Endodermal cell (in vitro differentiated cells): Measurements from ENCODE around the gene RNF125. TPM values are rescaled to one million over a fixed set of nuclear protein-coding genes. Genes with fewer than 3 reads are reported as not detected.

Experiments
- DNase-seq: peaks from one replicate; pipeline ENCODE4 v3.0.0-alpha.2; 2017
- H3K27ac ChIP-seq: 2 replicates; pipeline ENCODE4 v1.5.1; 2013; ENCODE audit warnings: mild to moderate bottlenecking, low read depth, low read length, moderate library complexity
- H3K27me3 ChIP-seq: 2 replicates; pipeline ENCODE4 v1.6.1; 2013; ENCODE audit warnings: mild to moderate bottlenecking, low read length, moderate library complexity; ENCODE audit not compliant: insufficient read depth, control insufficient read depth, poor library complexity, severe bottlenecking
- H3K36me3 ChIP-seq: 2 replicates; pipeline ENCODE4 v1.7.0; 2013; ENCODE audit warnings: mild to moderate bottlenecking, low read length, moderate library complexity; ENCODE audit not compliant: control insufficient read depth, insufficient read depth
- H3K4me1 ChIP-seq: one replicate; pipeline ENCODE4 v1.7.0; 2013; ENCODE audit warnings: low read length; ENCODE audit not compliant: control insufficient read depth, insufficient read depth
- H3K4me3 ChIP-seq: 2 replicates; pipeline ENCODE4 v1.5.1; 2013; ENCODE audit warnings: mild to moderate bottlenecking, low read length, moderate library complexity
- H3K9ac ChIP-seq: 2 replicates; pipeline ENCODE4 v1.6.1; 2013; ENCODE audit warnings: mild to moderate bottlenecking, low read length, moderate library complexity; ENCODE audit not compliant: poor library complexity, severe bottlenecking; ENCODE audit errors: extremely low read depth
- H3K9me3 ChIP-seq: 2 replicates; pipeline ENCODE4 v1.6.1; 2013; ENCODE audit warnings: mild to moderate bottlenecking, low read length, moderate library complexity; ENCODE audit not compliant: control insufficient read depth
- H3K27ac Mint-ChIP-seq: 2 replicates; pipeline ENCODE4 v1.8.0; 2020; ENCODE audit warnings: mixed read lengths
- H3K27me3 Mint-ChIP-seq: 2 replicates; pipeline ENCODE4 v1.8.0; 2021; ENCODE audit warnings: mild to moderate bottlenecking, mixed read lengths; ENCODE audit not compliant: insufficient read depth
- H3K36me3 Mint-ChIP-seq: 2 replicates; pipeline ENCODE4 v1.8.0; 2020; ENCODE audit warnings: low read depth, mixed read lengths
- H3K4me1 Mint-ChIP-seq: 2 replicates; pipeline ENCODE4 v1.8.0; 2020; ENCODE audit warnings: mixed read lengths
- H3K4me3 Mint-ChIP-seq: 2 replicates; pipeline ENCODE4 v1.8.0; 2020; ENCODE audit warnings: mild to moderate bottlenecking, moderate library complexity, mixed read lengths
- H3K9me3 Mint-ChIP-seq: 2 replicates; pipeline ENCODE4 v1.8.0; 2020; ENCODE audit warnings: mild to moderate bottlenecking, mixed read lengths
- WGBS, 2 experiments: methylation state at CpG; one replicate each; pipeline versions ENCODE4 v1.1.5 to v1.1.7; 2013; ENCODE audit warnings: missing lambda C conversion rate in 2 of 2, mixed read lengths in 1 of 2; ENCODE audit not compliant: insufficient coverage in 1 of 2, insufficient read length in 1 of 2; 5-methylcytosine and 5-hydroxymethylcytosine counted together
- total RNA-seq, 2 donors: library from RNA; stranded (reverse); fragmentation: NEBNext Ultra II Directional in 1 of 2; extraction: Animal tissue kit (Norgen Biotek cat#: 25700) in 1 of 2; gene quantifications; 2 replicates in 1 of 2; 3 replicates in 1 of 2; pipeline ENCODE4 v1.2.1, GENCODE V29; 2021
- TF ChIP-seq, protein P1 (sequence below): fragments of 200-600 bp; sonication (generic); conservative IDR thresholded peaks from 2 replicates; pipeline ENCODE4 v1.5.0; 2021; ENCODE audit warnings: antibody characterized with exemption, mild to moderate bottlenecking

The RNF125 gene
- total RNA-seq, 2 donors from 2014 or later = 19.3 to 29.3 TPM

DNA sequence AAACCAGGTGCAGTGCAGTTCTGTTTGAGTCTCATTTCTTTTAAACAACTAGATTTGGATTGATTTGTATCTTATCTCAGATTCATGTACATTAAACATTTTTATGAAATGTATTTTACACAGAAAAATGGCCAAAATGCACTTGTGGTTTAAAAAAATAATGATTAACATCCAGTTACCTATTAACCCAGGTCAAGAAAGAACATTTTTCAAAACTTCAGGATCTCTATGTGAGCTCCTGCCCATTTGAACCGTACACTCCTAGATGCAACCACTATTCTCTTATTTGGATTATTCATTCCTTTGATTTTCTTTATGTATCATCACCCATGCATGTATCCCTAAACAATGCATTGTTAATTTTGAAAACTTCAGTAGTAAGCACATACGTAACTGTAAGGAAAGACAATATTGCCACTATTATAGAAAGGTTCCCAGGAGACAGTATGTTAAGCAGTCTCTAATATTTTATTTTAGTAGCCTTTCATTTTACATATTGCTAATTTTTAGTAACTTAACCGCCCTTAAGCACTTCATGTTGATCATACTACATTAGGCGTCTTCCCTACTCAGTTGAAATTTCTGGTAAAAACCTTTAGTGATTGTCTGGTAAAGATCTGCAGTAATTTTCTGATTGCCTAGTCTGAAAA is 95.8 kb downstream of the RNF125 start:
- no peaks in the 10 kb centered on the region for H3K27me3 ChIP-seq
- H3K27me3 Mint-ChIP-seq = no peaks in the 10 kb centered on the region
- no peak overlapping the region for H3K4me3 Mint-ChIP-seq
- no peak overlapping the region for H3K4me3 ChIP-seq
- no peak overlapping the region for H3K9ac ChIP-seq
- H3K4me1 ChIP-seq = no peaks in the 10 kb centered on the region
- H3K36me3 ChIP-seq = peaks cover 75% of the 10 kb centered on the region
- 92 to 100% methylated on average over 1 to 4 of the region's 4 CpGs for WGBS, 2 experiments
- no peaks in the 10 kb centered on the region for H3K4me1 Mint-ChIP-seq
- H3K9me3 Mint-ChIP-seq = no peaks in the 10 kb centered on the region
- H3K27ac Mint-ChIP-seq = no peak overlapping the region
- H3K27ac ChIP-seq = no peak overlapping the region
- TF ChIP-seq, protein P1, sequence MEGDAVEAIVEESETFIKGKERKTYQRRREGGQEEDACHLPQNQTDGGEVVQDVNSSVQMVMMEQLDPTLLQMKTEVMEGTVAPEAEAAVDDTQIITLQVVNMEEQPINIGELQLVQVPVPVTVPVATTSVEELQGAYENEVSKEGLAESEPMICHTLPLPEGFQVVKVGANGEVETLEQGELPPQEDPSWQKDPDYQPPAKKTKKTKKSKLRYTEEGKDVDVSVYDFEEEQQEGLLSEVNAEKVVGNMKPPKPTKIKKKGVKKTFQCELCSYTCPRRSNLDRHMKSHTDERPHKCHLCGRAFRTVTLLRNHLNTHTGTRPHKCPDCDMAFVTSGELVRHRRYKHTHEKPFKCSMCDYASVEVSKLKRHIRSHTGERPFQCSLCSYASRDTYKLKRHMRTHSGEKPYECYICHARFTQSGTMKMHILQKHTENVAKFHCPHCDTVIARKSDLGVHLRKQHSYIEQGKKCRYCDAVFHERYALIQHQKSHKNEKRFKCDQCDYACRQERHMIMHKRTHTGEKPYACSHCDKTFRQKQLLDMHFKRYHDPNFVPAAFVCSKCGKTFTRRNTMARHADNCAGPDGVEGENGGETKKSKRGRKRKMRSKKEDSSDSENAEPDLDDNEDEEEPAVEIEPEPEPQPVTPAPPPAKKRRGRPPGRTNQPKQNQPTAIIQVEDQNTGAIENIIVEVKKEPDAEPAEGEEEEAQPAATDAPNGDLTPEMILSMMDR = no peak
- DNase-seq = no peak
- H3K36me3 Mint-ChIP-seq = peaks cover 50% of the 10 kb centered on the region
- H3K9me3 ChIP-seq = no peaks in the 10 kb centered on the region

DNA sequence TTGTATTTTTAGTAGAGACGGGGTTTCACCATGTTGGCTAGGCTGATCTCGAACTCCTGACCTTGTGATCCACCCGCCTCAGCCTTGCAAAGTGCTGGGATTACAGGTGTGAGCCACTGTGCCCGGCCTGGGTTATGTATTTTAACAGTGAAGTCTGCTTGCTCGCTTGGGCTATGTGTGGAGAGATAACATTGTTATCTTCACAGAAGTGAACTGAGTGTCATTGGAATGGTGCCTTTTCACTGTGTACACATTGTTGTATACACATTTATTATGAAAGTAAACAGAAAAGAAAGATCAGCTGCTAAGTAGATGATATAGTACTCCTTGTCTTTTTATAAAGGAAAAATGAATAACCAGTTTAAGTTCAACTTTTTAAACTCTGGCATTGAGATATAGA is 103.4 kb downstream of the RNF125 start:
- Histone ChIP-seq H3K36me3 (peaks cover 78% of the 10 kb centered on the region), H3K9ac (no peak overlapping the region), H3K27me3 (no peaks in the 10 kb centered on the region), H3K4me1 (no peaks in the 10 kb centered on the region), H3K4me3 (no peak overlapping the region), H3K9me3 (no peaks in the 10 kb centered on the region), H3K27ac (no peak overlapping the region)
- Mint-ChIP-seq H3K27me3 (no peaks in the 10 kb centered on the region), H3K9me3 (no peaks in the 10 kb centered on the region), H3K27ac (peak overlapping the region; percentile 31), H3K4me3 (no peak overlapping the region), H3K36me3 (peaks cover 57% of the 10 kb centered on the region), H3K4me1 (no peaks in the 10 kb centered on the region)
- 90 to 100% methylated on average over 1 to 5 of the region's 5 CpGs for WGBS, 2 experiments
- DNase-seq = no peak
- TF ChIP-seq, protein P1 = no peak

Other genes starting within 250 kb of the RNF125 start
- gene TRAPPC8, start 75.7 kb upstream of the RNF125 start, total RNA-seq = 10 to 100 TPM; 45.2 to 49.0 TPM
- gene RNF138, start 73.0 kb downstream of the RNF125 start, total RNA-seq = 10 to 100 TPM; 45.2 to 59.6 TPM
- gene MEP1B, start 171.2 kb downstream of the RNF125 start, total RNA-seq = not detected